ENCODE data around the gene FOXJ1. TPM values are rescaled to one million over a fixed set of nuclear protein-coding genes. Genes with fewer than 3 reads are reported as not detected.
A peak's percentile ranks its signal among the peaks of the same experiment; 100 is the strongest.

The FOXJ1 gene
- total RNA-seq, 1 donor from 2014 or later: 2.6 TPM

DNA sequence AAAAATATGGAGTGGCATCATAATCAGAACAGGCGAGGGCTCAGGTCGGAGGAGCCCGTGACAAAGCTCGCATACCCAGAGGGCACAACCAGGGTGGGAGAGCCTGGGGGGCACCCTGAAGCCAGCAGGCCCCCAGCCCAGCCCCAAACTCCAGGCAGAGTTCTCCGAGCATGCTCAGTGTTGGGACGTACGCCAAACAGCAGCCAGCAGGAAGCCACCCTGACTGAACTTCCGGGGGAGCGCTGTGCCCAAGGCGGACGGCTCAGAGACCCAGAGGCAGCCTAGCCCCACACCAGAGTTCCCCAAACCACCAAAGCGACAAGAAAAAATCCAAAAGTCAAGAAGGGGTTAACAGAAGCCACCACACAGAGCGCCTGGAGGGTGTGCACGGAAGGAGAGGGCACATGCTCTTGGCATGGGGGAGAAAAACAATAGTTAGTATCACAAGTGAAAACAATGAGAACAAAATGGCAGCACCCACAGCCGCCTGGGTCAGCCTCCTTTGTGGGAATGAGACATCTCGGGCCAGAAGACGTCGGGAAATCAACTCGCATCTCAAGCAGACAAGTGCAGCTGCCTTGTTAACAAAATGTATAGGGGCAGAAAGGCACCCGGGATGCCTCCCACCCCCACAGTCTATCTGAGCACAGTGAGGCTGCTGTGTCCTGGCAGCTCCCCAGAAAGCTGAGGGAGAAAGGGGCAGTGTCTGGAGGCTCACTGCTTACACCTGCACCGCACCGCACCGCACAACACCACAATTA, 49.3 kb downstream of the FOXJ1 start:
- TF ChIP-seq, protein P1, sequence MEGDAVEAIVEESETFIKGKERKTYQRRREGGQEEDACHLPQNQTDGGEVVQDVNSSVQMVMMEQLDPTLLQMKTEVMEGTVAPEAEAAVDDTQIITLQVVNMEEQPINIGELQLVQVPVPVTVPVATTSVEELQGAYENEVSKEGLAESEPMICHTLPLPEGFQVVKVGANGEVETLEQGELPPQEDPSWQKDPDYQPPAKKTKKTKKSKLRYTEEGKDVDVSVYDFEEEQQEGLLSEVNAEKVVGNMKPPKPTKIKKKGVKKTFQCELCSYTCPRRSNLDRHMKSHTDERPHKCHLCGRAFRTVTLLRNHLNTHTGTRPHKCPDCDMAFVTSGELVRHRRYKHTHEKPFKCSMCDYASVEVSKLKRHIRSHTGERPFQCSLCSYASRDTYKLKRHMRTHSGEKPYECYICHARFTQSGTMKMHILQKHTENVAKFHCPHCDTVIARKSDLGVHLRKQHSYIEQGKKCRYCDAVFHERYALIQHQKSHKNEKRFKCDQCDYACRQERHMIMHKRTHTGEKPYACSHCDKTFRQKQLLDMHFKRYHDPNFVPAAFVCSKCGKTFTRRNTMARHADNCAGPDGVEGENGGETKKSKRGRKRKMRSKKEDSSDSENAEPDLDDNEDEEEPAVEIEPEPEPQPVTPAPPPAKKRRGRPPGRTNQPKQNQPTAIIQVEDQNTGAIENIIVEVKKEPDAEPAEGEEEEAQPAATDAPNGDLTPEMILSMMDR (conservative IDR thresholded peaks at IDR 0.05; ENCODE audit: low read depth, low read length): no peak
- no peak overlapping the region for H3K4me3 ChIP-seq (ENCODE audit: low read depth, low read length)
- DNase-seq (ENCODE audit: low read depth): no peak

DNA sequence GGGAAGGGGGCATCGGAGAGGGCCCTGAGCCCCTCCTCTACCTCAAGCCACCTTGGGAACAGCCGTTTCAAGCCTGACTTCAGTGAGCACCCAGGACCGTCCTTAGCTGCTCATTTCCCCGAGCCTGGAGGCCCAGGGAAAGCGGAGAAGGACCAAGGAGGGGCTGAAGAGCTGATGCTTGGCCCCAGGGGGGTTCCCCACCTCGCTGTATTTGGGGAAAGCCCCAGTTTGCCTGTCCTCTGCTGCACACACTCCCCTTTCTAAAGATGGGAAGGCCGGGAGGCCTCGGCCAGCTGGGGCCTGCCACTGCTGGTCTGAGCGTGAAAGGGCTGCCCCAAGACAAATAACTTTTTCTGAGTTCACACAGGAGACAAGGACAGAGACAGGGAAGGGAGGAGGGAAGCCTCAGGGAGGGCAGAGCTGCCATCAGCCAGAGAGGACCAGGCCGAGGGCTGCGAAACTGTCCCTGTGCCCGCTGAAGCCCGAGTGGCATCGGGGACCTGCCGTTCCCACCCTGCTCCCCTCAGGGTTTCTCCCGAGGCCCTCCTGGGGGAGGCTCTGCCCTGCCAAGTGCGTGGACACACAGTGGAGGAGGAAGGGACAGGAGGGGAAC, 50.4 kb downstream of the FOXJ1 start:
- H3K4me3 ChIP-seq (ENCODE audit: low read depth, low read length): no peak overlapping the region
- no peak for DNase-seq (ENCODE audit: low read depth)
- TF ChIP-seq, protein P1 (conservative IDR thresholded peaks at IDR 0.05; ENCODE audit: low read depth, low read length): no peak

DNA sequence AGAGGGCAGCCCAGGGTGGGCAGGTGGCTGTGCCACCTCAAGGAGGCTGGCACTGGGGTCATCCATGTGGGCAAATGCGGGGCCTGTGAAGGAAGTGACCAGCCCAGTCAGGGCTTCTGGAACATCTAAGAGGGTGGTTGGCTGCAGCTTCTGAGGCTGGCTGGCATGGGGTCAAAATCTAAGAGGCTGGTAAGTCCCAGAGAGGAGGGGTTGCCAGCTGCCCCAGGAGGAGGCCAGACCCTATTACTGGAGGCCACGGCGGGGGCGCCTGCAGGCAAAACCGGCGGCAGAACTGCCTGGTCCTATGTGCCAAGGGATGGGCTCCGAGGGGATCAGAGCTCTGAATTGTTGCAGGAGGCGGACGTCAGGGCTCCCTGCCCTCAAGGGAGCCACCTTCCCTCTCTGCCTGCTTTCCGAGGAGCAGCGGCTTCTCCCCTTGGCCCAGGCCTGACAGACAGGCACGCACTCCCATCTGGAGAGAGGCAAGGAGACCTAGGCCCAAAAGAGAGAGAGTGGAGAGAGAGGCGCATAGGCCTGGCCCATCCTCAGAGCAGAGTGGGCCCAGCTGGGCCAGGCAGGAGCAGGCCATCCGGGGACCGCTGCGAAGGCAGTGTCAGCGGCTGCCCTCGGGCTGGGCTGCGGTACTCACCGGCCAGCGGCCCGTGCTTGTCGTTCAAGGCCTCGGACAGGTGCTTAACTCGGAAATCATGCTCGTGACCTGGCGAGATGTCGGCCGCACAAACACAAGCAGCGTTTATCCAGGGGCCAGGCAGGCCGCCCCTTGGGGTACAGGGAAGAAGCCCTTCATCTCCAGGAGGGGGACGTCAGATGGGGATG, 51.1 kb downstream of the FOXJ1 start:
- TF ChIP-seq, protein P1 (conservative IDR thresholded peaks at IDR 0.05; ENCODE audit: low read depth, low read length): no peak

DNA sequence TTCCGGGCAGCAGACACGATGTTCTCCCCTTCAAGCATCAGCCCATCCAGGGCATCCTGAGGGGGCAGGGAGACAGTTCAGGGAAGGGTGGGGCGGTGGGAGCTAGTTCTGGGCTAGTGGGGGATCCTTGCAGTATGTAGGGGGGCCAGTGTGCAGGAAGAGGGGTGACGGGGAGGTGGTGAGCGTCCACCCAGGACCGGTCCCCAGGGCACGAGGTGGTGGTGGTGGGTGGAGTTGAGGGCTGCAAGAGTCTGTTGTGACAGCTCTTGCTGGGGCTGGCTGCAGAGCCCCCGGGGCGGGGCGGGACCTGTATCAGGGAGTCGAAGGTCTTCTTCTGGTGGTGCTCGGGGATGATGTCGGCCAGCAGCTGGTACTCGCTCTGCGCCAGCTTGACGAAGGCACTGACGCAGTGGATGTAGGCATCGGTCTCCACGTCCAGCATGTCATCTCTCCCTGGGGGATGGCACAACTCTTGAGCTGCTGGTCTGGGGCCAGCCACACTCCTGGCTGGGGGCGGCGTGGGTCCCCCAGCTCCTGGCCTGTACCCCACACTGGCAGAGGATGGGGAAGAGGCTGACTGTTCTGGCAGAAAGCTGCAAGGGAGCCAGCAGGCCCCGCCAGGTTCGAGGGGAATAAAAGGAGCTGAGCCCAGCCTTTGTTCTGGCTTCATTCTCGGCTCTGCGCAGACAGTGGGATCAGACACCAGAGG, 52.0 kb downstream of the FOXJ1 start:
- no peak overlapping the region for H3K4me3 ChIP-seq (ENCODE audit: low read depth, low read length)
- TF ChIP-seq, protein P1 (conservative IDR thresholded peaks at IDR 0.05; ENCODE audit: low read depth, low read length): no peak
- no peak for DNase-seq (ENCODE audit: low read depth)

More for the DNA sequence above, 51.1 kb downstream of the FOXJ1 start:
- no peak overlapping the region for H3K4me3 ChIP-seq (ENCODE audit: low read depth, low read length)
- DNase-seq (ENCODE audit: low read depth): no peak

DNA sequence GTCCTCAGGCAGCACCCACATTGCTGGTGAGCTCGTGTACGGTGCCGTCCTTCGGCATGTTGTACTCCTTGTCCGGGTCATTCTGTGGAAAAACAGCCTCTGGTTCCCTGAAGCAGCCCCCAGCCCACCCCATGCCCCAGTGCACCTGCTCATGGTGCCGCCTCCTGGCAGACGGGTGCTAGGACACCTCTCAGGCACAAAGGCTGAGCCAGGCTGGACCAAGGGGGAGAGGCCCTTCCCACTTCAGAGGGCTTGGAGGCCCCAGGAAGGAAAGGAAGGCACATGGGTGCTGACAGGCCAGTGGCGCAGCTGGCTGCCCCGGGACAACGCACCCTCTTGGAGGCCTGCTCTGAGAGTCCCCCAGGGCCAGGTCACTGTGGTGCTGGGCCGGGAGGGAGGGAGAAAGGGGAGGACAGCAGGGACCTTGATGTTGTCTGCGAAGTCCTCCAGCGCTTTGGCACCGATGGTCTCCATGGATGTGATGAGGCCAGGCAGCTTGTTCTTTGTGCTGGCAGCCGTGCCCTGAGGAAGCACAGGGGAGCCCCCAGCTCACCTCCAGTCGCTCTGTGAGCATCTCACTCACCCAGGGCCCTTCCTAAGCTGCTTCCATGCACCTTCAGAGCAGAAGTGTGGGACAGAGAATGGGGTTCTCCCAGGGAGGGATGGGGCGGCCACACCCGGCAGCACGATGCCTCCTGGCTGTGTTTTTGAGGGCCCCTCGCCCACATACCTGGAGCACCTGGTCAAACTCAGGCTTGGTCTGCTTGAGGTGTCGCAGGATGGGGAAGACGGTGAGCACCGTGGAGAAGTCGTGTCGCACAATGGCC, 52.8 kb downstream of the FOXJ1 start:
- TF ChIP-seq, protein P1 (conservative IDR thresholded peaks at IDR 0.05; ENCODE audit: low read depth, low read length): peak; percentile 17
- DNase-seq (ENCODE audit: low read depth): no peak
- no peak overlapping the region for H3K4me3 ChIP-seq (ENCODE audit: low read depth, low read length)

DNA sequence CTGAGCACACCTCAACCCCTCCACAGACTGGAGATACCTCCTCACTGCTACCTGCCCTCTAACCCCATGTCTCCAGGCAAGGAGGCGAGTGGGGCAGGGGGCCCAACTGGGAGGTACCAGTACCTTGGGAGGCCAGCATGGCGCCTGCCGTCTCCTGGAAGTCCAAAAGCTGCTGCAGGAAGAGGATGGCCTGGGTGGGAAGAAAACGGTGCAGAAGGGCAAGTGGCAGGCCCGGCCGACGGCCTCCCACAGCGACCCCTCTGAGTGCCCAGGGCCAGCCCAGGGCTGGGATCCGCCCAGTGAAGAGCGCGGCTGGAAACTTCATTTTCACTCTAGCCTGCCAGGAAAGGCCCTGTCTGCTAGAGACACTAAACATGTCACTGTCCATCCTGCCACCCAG, 53.5 kb downstream of the FOXJ1 start:
- H3K4me3 ChIP-seq (ENCODE audit: low read depth, low read length): no peak overlapping the region
- DNase-seq (ENCODE audit: low read depth): no peak
- TF ChIP-seq, protein P1 (conservative IDR thresholded peaks at IDR 0.05; ENCODE audit: low read depth, low read length): no peak

Data from epithelial cell of proximal tubule (primary cell).